Measurements from ENCODE around the gene ADD2.

ADD2 gene

DNA sequence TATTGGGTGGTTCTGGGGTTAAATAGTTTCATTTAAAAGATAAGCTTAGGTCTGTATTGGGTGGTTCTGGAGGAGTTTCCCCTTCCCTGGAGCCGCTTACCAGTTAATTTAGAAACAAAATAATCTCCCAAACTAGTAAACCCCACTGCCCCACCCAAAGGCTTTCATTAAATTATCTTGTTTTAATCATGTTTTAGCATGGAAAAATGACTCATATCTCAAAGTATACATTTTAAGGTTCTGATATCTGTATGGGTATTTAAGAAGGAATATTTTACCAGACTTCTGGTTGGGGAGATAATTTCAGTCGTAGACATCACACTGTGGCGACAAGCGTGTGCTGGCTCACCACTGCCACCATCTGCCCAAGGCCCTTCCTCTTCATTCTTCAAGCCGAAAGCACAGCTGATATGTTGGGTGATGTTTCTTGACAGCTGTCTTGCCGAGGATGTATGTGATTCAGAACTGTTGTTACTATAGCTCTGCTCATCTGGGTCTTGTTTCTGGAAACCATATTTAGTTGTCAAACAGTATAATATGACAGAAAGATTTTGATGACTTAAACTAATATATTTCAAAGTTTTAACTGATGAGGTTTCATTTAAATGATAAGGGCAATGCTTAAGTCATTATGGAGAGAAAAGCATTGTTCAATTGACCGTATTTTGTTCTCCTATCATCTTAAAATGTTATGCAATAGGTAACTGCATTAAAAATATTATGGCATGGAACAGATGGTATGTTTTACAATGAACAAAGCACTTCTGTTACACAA lies 17.3 kb upstream of the ADD2 start:
- TF ChIP-seq BACH2 (CRISPR knock-in tag; IDR thresholded peaks at IDR 0.05; ENCODE audit: borderline replicate concordance) (no peak), TOX (CRISPR knock-in tag; IDR thresholded peaks at IDR 0.05; ENCODE audit: borderline replicate concordance) (no peak), OSR1 (CRISPR knock-in tag; IDR thresholded peaks at IDR 0.05) (no peak), ZC3H10 (CRISPR knock-in tag; IDR thresholded peaks at IDR 0.05) (no peak), TCF4 (CRISPR knock-in tag; IDR thresholded peaks at IDR 0.05; ENCODE audit: borderline replicate concordance) (no peak), ZFP3 (CRISPR knock-in tag; IDR thresholded peaks at IDR 0.05) (no peak), ZNF565 (CRISPR knock-in tag; conservative IDR thresholded peaks at IDR 0.05; ENCODE audit: low read depth) (no peak), RARB (CRISPR knock-in tag; IDR thresholded peaks at IDR 0.05) (no peak), SNAI2 (CRISPR knock-in tag; IDR thresholded peaks at IDR 0.05) (no peak)
- TF ChIP-seq, protein P1, sequence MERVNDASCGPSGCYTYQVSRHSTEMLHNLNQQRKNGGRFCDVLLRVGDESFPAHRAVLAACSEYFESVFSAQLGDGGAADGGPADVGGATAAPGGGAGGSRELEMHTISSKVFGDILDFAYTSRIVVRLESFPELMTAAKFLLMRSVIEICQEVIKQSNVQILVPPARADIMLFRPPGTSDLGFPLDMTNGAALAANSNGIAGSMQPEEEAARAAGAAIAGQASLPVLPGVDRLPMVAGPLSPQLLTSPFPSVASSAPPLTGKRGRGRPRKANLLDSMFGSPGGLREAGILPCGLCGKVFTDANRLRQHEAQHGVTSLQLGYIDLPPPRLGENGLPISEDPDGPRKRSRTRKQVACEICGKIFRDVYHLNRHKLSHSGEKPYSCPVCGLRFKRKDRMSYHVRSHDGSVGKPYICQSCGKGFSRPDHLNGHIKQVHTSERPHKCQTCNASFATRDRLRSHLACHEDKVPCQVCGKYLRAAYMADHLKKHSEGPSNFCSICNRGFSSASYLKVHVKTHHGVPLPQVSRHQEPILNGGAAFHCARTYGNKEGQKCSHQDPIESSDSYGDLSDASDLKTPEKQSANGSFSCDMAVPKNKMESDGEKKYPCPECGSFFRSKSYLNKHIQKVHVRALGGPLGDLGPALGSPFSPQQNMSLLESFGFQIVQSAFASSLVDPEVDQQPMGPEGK (CRISPR knock-in tag; IDR thresholded peaks at IDR 0.05; ENCODE audit: borderline replicate concordance): no peak
- TF ChIP-seq, protein P2, sequence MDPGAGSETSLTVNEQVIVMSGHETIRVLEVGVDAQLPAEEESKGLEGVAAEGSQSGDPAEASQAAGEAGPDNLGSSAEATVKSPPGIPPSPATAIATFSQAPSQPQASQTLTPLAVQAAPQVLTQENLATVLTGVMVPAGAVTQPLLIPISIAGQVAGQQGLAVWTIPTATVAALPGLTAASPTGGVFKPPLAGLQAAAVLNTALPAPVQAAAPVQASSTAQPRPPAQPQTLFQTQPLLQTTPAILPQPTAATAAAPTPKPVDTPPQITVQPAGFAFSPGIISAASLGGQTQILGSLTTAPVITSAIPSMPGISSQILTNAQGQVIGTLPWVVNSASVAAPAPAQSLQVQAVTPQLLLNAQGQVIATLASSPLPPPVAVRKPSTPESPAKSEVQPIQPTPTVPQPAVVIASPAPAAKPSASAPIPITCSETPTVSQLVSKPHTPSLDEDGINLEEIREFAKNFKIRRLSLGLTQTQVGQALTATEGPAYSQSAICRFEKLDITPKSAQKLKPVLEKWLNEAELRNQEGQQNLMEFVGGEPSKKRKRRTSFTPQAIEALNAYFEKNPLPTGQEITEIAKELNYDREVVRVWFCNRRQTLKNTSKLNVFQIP (CRISPR knock-in tag; IDR thresholded peaks at IDR 0.05; ENCODE audit: borderline replicate concordance, low read depth): no peak
- TF ChIP-seq, protein P3, sequence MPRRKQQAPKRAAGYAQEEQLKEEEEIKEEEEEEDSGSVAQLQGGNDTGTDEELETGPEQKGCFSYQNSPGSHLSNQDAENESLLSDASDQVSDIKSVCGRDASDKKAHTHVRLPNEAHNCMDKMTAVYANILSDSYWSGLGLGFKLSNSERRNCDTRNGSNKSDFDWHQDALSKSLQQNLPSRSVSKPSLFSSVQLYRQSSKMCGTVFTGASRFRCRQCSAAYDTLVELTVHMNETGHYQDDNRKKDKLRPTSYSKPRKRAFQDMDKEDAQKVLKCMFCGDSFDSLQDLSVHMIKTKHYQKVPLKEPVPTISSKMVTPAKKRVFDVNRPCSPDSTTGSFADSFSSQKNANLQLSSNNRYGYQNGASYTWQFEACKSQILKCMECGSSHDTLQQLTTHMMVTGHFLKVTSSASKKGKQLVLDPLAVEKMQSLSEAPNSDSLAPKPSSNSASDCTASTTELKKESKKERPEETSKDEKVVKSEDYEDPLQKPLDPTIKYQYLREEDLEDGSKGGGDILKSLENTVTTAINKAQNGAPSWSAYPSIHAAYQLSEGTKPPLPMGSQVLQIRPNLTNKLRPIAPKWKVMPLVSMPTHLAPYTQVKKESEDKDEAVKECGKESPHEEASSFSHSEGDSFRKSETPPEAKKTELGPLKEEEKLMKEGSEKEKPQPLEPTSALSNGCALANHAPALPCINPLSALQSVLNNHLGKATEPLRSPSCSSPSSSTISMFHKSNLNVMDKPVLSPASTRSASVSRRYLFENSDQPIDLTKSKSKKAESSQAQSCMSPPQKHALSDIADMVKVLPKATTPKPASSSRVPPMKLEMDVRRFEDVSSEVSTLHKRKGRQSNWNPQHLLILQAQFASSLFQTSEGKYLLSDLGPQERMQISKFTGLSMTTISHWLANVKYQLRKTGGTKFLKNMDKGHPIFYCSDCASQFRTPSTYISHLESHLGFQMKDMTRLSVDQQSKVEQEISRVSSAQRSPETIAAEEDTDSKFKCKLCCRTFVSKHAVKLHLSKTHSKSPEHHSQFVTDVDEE (CRISPR knock-in tag; IDR thresholded peaks at IDR 0.05): no peak
- TF ChIP-seq, protein P4, sequence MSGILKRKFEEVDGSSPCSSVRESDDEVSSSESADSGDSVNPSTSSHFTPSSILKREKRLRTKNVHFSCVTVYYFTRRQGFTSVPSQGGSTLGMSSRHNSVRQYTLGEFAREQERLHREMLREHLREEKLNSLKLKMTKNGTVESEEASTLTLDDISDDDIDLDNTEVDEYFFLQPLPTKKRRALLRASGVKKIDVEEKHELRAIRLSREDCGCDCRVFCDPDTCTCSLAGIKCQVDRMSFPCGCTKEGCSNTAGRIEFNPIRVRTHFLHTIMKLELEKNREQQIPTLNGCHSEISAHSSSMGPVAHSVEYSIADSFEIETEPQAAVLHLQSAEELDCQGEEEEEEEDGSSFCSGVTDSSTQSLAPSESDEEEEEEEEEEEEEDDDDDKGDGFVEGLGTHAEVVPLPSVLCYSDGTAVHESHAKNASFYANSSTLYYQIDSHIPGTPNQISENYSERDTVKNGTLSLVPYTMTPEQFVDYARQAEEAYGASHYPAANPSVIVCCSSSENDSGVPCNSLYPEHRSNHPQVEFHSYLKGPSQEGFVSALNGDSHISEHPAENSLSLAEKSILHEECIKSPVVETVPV (CRISPR knock-in tag; IDR thresholded peaks at IDR 0.05): no peak

DNA sequence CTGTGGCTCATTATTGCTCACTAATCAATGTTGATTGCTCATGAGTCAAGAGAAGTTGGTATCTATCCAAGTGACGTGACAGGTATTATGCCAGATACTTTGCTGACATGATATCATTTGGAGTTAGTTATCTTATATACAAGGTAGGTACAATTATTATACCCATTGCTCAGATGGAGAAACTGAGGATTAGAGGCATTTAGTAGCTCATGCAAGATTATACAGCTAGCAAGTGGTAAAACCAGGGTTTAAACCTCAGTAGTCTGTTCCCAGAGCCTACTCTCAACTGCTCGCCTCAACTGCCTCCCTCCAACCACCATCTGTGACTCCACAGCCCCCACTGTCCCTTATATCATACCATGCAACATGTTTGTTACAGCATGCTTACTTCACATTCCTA lies 16.3 kb upstream of the ADD2 start:
- TF ChIP-seq BACH2 (CRISPR knock-in tag; IDR thresholded peaks at IDR 0.05; ENCODE audit: borderline replicate concordance): no peak
- no peak for TF ChIP-seq TOX (CRISPR knock-in tag; IDR thresholded peaks at IDR 0.05; ENCODE audit: borderline replicate concordance)
- TF ChIP-seq ISL1 (CRISPR knock-in tag; IDR thresholded peaks at IDR 0.05): no peak
- TF ChIP-seq CSDC2 (CRISPR knock-in tag; IDR thresholded peaks at IDR 0.05): no peak
- TF ChIP-seq, protein P4 (CRISPR knock-in tag; IDR thresholded peaks at IDR 0.05): no peak
- no peak for TF ChIP-seq ZFP30 (CRISPR knock-in tag; IDR thresholded peaks at IDR 0.05)
- TF ChIP-seq, protein P5, sequence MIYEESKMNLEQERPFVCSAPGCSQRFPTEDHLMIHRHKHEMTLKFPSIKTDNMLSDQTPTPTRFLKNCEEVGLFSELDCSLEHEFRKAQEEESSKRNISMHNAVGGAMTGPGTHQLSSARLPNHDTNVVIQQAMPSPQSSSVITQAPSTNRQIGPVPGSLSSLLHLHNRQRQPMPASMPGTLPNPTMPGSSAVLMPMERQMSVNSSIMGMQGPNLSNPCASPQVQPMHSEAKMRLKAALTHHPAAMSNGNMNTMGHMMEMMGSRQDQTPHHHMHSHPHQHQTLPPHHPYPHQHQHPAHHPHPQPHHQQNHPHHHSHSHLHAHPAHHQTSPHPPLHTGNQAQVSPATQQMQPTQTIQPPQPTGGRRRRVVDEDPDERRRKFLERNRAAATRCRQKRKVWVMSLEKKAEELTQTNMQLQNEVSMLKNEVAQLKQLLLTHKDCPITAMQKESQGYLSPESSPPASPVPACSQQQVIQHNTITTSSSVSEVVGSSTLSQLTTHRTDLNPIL (CRISPR knock-in tag; IDR thresholded peaks at IDR 0.05; ENCODE audit: low read depth): no peak
- ATAC-seq: no peak

More for the DNA sequence above, 17.3 kb upstream of the ADD2 start:
- peak; percentile 34; the same call in 1 of the 3 replicates for ATAC-seq

All from SK-N-SH treated with all-trans-retinoic acid at 6 μM for 48 hours (cell line).